Activated CD8-positive, alpha-beta memory T cell treated with anti-CD3 and anti-CD28 coated beads for 24 hours (primary cell): ENCODE measurements around the gene RIN3.

Source experiments
- DNase-seq: peaks from one replicate; pipeline ENCODE4 v3.0.0-alpha.2; 2020

RIN3 gene

GRCh38 chr14:92601131-92601710 lies 87.6 kb downstream of the RIN3 start:
- peak; percentile 26 for DNase-seq

- peak; percentile 42 for DNase-seq
These were observed 88.3 kb downstream of the RIN3 start for GRCh38 chr14:92601757-92602417.

DNA sequence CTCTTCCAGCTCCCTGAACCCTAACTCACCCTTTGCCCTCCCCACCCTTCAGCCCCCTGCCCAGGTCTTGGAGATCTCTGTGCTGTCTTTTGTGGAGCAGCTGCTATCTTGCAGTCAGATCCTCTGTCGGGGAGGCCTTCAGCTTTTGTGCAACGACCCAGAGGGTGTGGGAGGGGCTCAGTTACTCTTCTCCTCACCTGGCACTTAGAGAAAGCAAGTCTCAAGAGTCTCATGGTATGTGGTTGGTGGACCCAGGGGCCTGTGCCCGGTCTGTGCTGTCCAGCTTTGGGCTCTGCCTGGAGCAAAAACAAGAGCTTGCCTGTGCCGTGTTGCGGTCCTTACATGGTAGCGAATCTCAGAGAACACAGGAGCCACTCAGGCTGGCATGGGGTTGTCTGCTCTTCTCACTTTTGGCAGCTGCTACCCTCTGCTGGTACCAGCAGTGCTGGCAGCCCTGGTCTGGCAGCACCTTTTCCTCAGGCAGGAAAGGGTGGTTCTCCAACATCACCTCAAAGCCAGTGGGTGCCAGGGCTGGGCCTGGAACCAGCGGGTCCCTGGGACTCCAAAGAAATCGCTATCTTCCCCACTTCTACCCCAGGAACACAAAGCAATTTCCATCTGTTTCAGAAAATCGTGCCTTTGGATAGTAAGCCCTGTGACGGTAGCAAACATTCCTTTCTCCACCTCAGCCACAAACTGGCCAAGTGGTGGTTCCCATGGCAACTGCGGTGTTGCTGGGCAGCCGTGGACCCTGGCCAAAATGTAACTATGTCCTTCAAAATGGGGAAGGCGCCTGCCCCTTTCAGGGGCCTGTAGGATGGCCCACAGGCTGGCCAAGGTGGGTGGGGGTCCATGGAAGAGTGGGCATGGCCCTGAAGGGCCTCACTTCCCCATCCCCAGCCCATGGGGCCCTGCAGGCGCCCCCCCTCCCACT lies 90.0 kb downstream of the RIN3 start:
- peak; percentile 75 for DNase-seq

DNA sequence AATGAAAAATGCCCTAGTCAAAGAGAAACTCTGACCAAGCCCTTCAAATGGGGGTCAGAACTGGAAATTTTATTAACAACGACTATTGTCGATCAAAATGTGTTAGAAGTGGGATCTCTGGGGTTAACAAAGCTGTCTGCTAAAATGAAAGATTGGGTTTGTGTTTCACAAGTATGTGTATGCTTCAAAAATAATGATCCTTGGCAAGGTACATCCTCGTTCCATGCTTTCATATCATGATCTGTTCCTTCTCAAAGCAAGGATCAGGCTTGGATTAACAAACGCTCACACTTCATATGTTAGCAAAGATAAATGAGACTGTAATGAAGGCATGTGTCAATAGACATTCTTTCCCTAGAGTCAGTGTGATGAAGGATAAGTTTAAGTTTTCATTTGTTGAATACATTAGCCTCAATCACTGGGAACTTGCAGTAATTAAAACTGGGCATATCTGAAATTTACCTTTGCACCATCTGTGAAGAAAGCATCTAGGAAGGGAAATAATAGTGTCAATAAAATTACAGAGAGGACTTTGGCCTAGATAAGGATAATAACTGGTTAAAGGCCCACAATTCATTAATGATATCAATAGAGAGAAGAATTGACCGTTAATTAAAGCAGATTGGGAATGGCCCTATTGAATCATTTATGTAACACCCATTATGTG lies 91.8 kb downstream of the RIN3 start:
- no peak for DNase-seq

- no peak for DNase-seq
These were observed 93.7 kb downstream of the RIN3 start for GRCh38 chr14:92607251-92607650.

- DNase-seq = no peak
These were observed 94.3 kb downstream of the RIN3 start for GRCh38 chr14:92607702-92608429.

DNA sequence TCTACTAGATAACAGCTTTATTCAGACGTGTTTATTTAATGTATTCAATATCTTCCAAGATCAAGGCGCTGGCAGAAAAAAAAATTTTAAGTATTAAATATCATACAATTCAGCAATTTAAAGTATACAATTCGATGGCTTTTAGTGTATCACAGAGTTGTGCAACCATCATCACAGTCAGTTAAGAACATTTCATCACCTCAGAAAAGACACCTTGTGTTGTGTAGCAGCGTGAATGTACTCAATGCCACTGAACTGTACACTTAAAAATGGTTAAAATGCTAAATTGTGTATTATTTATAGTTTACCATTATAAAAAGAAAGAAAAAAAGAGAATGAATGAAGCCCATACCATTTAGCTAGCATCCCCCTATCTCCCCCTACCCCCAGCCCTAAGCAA lies 96.4 kb downstream of the RIN3 start:
- DNase-seq = no peak

GRCh38 chr14:92610849-92611271 lies 97.3 kb downstream of the RIN3 start:
- DNase-seq = no peak

GRCh38 chr14:92613008-92613658 lies 99.6 kb downstream of the RIN3 start:
- peak; percentile 86 for DNase-seq

- DNase-seq = no peak
These were observed 100.2 kb downstream of the RIN3 start for GRCh38 chr14:92613681-92614260.

GRCh38 chr14:92615451-92615850 lies 101.9 kb downstream of the RIN3 start:
- peak; percentile 83 for DNase-seq

- DNase-seq = no peak
These were observed 102.6 kb downstream of the RIN3 start for GRCh38 chr14:92616178-92616577.

GRCh38 chr14:92617581-92617980 lies 104.0 kb downstream of the RIN3 start:
- no peak for DNase-seq

DNA sequence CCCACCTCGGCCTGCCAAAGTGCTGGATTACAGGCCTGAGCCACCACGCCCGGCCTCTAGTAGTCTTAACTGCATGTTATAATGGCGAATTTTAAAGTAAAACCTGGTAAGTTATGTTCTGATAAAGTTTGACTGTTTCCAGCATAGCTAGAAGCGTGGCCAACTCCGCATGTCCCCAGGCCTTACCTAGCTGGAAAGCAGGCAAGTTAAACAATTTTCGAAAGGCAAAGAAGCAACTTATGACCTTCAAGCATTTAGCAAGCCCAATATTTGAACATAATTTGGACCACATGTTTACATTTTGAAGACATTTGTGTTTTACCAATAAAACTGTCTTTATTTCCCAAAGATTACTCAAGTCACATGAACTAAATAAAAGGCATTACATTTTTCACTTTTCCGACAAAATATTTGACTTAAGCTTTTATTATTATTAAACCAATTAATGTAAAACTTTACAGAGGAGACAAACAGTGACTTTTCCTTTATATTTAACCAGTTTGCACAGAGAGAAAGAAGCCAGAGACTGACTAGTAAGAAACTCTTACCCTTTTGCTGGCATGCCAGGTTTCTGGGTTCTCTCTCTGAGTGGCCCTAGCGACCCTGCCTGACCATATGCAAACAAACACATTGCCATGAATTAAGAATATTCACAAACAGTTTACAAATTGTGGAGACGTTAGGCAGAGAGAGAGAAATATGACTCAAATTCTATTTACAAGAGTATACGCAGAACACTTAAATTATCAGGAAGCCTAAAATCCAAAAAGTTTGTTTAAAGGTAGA lies 106.3 kb downstream of the RIN3 start:
- DNase-seq = no peak

DNA sequence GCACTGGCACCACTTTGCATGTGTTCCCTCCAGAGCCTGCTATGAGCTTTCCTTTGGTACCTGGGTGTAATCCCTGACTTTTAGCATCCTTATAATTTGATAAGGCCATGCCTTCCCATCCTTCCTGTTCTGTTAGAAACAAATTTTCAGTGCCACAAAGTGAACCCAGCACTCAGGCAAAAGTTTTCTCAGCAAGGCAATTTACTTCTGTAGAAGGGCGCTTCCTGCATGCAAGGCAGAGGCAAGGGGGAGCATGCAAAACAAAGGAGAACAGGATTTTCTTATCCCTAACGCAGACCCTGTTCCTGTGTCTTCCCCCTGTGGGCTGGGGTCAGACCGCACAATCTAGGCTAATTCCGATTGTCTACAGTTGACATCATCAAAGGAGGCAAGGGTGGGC lies 108.7 kb downstream of the RIN3 start:
- no peak for DNase-seq

GRCh38 chr14:92624764-92625163 lies 111.2 kb downstream of the RIN3 start:
- DNase-seq = no peak

DNA sequence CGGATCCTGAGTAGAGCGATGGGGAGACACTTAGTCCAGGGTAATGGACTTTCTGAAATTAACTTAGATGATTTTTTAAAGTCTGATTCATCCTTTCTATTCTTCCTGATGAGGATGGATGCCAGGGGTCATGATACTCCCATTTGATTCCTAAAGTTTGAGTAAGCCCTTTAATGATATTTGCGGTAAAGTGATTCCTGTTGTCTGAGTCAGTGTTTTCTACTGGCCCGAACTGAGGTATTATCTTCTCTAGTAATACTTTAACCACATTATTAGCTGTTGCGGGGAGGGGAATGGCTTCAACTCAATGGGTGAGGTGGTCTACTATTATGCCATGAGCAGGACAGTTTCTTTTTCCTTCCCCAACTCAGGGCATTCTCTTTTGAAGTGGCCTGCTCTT lies 111.6 kb downstream of the RIN3 start:
- DNase-seq = no peak

DNA sequence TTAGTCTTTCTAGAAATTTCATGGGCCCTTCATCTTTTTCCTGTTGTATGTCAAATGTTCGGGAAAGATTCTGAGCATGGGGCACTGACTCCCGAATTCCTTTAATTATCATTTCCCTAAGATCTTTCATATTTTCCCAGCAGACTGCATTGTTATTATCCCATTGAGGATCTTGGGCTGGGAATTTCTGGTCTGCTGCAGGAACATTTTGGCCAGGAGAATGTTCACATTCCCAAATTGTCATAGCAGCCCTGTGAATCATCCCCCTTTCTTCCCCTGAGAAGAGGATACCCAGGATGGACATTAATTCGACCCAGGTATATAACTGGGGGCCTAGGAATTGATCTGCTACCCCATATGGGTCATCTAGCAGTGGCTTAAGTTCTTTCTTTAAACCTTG lies 112.5 kb downstream of the RIN3 start:
- DNase-seq = no peak

DNA sequence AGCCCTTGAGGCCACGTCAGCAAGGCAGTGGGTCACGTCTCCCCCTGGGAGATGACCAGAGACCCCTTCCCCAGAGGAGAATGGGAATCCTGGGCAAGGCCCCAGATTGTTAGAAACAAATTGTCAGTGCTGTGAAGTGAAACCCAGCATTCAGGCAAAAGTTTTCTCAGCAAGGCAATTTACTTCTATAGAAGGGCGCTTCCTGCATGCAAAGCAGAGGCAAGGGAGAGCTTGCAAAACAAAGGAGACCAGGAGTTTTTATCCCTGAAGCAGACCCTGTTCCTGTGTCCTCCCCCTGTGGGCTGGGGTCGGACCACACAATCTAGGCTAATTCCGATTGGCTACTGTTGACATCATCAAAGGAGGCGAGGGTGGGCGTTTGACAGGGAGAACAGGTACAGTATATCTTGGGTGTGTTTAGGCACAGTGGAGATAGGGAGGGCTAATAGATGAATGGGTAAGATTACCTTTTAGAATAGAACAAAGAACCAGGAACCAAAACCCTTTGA lies 114.2 kb downstream of the RIN3 start:
- no peak for DNase-seq

- DNase-seq = no peak
These were observed 115.1 kb downstream of the RIN3 start for GRCh38 chr14:92628636-92629035.

- no peak for DNase-seq
These were observed 116.8 kb downstream of the RIN3 start for GRCh38 chr14:92630367-92630766.
